HT-29 (cell line): ENCODE results near the gene POGLUT2. TPM values are rescaled to one million over a fixed set of nuclear protein-coding genes. Genes with fewer than 3 reads are reported as not detected.

Source experiments
- DNase-seq: peaks from one replicate; pipeline ENCODE4 v3.0.0-alpha.2; 2015; ENCODE audit warnings: low spot score
- total RNA-seq: library from RNA; depleted of rRNA; stranded (reverse); fragments of >200 nt; shearing (Covaris generic); gene quantifications from 2 replicates; pipeline ENCODE4 v1.2.3, GENCODE V29; 2014; rRNA removed

POGLUT2 gene
- total RNA-seq, 1 experiment from 2014 or later = 1.2 TPM

DNA sequence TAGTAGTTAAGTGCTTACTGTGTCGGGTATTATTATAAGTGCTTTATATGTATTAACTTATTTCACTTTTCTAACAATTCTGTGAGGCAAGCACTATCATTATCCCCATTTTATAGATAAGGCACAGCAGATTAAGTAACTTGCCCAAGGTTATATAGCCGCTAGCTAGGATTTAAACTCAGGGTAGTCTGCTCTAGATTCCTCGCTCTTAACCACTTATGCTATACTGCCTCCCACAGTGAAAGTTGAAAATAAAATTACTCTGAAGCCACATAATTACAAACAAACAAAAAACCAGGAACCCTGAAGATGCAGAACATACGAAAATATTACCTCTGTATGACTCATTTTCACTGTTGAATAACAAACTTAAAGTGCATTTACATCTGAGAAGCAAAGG is 29.1 kb downstream of the POGLUT2 start:
- no peak for DNase-seq

DNA sequence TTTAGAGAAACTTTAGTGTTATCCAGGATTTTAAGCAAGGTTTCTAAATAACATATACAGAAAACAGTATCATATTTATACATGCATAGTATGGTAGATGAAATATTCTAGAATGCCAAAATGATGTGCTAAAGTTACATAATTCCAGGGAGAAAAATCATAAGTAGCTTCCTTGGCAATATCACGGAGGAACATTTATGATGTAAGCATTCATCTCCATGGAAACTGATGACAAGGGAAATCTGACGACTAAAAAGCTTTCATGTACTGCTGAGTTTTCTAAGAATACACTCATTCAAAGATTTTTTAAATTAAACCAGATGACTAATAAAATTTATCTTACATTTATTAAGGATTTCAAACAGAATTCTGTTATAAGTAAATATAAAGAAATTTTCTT is 29.9 kb downstream of the POGLUT2 start:
- no peak for DNase-seq

- no peak for DNase-seq
These were observed 35.0 kb downstream of the POGLUT2 start for GRCh38 chr13:102763741-102764140.

DNA sequence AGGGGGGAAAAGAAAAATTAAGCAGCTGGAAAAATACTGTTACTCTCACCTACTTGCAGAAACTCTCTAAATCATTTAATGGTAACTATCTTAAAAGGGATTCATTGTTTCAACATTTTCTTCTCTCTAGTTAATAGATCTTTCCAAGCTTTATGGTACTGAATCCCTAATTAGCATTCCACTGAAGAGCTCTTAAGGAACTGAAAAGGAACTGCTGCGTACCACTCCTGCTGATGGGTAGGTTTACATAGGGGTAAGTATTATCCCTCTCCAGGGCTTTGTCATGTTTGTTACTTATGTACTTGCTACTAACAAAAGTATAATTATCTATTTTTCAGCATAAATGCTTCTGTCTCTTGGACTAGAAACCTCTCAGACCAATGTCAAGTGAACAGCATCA is 37.7 kb downstream of the POGLUT2 start:
- no peak for DNase-seq

GRCh38 chr13:102758842-102759241 is 39.9 kb downstream of the POGLUT2 start:
- DNase-seq = no peak

DNA sequence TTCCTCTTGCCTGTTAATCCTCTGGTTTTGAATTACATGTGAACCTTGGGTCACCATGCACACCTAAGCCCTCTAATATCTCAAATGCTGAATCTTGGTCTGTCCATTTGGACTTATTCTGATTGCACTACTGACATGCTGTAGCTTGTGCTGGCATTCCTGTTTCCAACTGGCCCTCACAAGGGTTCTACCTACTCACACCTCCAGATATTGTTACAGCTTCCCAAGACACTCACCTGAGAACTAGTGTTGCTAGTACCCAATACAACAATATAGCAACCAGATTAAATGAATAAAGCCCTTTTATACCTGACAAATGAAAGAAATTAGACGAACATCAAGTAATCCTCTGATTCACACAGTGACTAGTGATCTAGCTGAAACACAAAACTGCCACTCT is 41.8 kb downstream of the POGLUT2 start:
- no peak for DNase-seq

DNA sequence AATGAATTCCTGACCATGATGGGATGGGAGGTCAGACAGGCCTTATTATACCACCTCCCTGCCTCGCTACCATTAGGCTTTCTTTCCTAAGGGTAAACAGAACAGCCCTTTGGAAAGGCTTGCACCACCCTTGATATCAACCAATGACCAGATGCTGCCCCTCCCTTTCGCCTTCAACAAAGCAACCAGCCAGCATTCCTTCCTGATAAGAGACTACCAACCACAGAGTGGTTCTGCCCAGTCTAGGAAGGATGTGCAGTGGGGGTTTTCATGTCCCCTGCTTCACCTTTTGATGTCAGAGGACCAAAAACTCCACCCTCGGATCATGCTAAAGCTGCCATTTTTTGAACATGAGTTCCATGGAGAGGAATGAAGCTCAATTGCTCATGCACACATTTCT is 46.9 kb downstream of the POGLUT2 start:
- DNase-seq = peak; percentile 28

DNA sequence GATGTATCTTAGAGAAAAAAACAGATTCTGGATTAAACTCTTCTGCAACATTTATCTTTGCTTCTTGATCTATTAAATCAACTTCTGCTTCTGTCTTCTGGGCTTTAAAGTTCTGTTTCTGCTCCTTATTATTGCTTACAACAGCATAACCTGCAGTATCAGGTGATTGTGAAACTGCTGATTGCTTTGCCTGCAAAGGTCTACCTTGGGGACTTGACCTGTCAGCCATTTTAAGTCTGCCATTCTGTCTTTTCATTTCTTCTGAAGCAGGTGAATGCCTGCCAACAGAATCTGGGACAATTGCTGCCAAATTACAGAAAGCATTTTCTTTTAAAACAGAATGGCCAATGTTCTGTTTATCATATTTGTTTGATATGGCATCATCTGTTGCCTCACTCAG is 56.3 kb downstream of the POGLUT2 start:
- DNase-seq = no peak

DNA sequence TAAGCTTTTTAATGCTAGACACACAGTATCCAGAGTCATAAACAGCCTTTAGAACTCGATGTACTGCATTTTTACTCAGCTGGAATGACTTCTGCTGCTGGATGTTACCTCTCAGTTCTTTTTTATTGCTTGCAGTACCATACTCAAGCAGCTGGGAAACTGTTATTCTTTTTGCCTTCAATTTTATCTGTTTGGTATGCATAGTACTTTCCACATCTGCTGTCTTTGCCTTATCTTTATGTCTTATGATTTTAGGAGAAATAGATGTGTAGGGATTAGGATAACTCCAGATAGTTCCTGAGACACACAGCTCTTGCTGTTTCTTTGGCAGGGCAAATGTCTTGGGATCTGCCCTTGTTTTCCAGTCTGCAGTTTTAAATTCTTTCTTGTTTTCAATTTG is 56.7 kb downstream of the POGLUT2 start:
- no peak for DNase-seq

Other genes starting within 250 kb of the POGLUT2 start
- gene TPP2, start 202.0 kb downstream of the POGLUT2 start, total RNA-seq = 19.5 and 23.5 TPM in 2 replicates
- not detected in 2 replicates for gene METTL21C, start 103.9 kb downstream of the POGLUT2 start, total RNA-seq
- 15.4 and 19.4 TPM in 2 replicates for gene TEX30, start 25.2 kb downstream of the POGLUT2 start, total RNA-seq
- gene BIVM, start 143 bp upstream of the POGLUT2 start, total RNA-seq = 1.4 and 2.3 TPM in 2 replicates
- gene ERCC5, start 47.1 kb upstream of the POGLUT2 start, total RNA-seq = 33.1 and 33.8 TPM in 2 replicates